HepG2 (cell line): ENCODE data around the gene ZBTB20. TPM values are rescaled to one million over a fixed set of nuclear protein-coding genes. Genes with fewer than 3 reads are reported as not detected.

ENCODE experiments used
- HHEX ChIP-seq: IDR thresholded peaks from 2 replicates; pipeline ENCODE4 v1.6.1; 2016; ENCODE audit warnings: control low read depth
- MIXL1 ChIP-seq: IDR thresholded peaks from 2 replicates; pipeline ENCODE4 v1.6.1; 2016
- PAF1 ChIP-seq: IDR thresholded peaks from 2 replicates; pipeline ENCODE4 v1.6.1; 2016; ENCODE audit warnings: missing genetic modification reagents, missing compliant biosample characterization
- PRMT3 ChIP-seq: sonication (generic); formaldehyde crosslinking; IDR thresholded peaks from 2 replicates; pipeline ENCODE4 v1.8.1; 2022; ENCODE audit warnings: low read depth, mild to moderate bottlenecking, moderate library complexity, missing genetic modification reagents, borderline replicate concordance
- SNRNP70 ChIP-seq: fragments of 200-400 bp; formaldehyde crosslinking; IDR thresholded peaks from 2 replicates; pipeline ENCODE4 v1.6.1; 2017; ENCODE audit warnings: mild to moderate bottlenecking, low read depth, low read length, moderate library complexity
- TMF1 ChIP-seq: sonication (generic); formaldehyde crosslinking; IDR thresholded peaks from 2 replicates; pipeline ENCODE4 v1.8.1; 2022; ENCODE audit warnings: low read depth, missing genetic modification reagents
- ZNF138 ChIP-seq: sonication (generic); formaldehyde crosslinking; IDR thresholded peaks from 2 replicates; pipeline ENCODE4 v1.5.0; 2020; ENCODE audit warnings: mild to moderate bottlenecking, low read depth, missing genetic modification reagents
- ZNF569 ChIP-seq: sonication (generic); formaldehyde crosslinking; IDR thresholded peaks from 2 replicates; pipeline ENCODE4 v1.5.0; 2020; ENCODE audit warnings: mild to moderate bottlenecking, missing genetic modification reagents, moderate library complexity, borderline replicate concordance
- polyA plus RNA-seq, 8 experiments: library from polyadenylated mRNA; depleted of rRNA in 3 of 8; stranded (reverse) in 7 of 8; unstranded in 1 of 8; fragments of >200 nt; fragmentation: Illumina TruSeq in 4 of 8; extraction: Trizol in 4 of 8; gene quantifications; 2 replicates each; pipeline versions ENCODE4 v1.2.1 to v1.2.3, GENCODE V29; 2011 to 2016; ENCODE audit warnings: low read depth in 4 of 8, missing spikeins in 1 of 8, mixed read lengths in 1 of 8; ENCODE audit not compliant: insufficient read depth in 1 of 8
- total RNA-seq, 5 experiments: library from RNA; depleted of rRNA; stranded (reverse); fragments of >200 nt; fragmentation: Illumina TruSeq; extraction: Trizol; gene quantifications; 2 replicates each; pipeline ENCODE4 v1.2.3, GENCODE V29; 2016; ENCODE audit warnings: low read depth in 1 of 5
- TF ChIP-seq, protein P1 (sequence below): IDR thresholded peaks from 2 replicates; pipeline ENCODE4 v1.6.1; 2016; ENCODE audit warnings: low read depth, missing genetic modification reagents, missing compliant biosample characterization
- TF ChIP-seq, protein P2 (sequence below): sonication (generic); formaldehyde crosslinking; IDR thresholded peaks from 2 replicates; pipeline ENCODE4 v1.9.0; 2021; ENCODE audit warnings: missing genetic modification reagents, borderline replicate concordance

ZBTB20 gene
- total and polyA plus RNA-seq, 2 of the 13 experiments (the other 11 are each of a cell fraction or from before 2014, with no cell fraction given) = 1.9 to 8.8 TPM

DNA sequence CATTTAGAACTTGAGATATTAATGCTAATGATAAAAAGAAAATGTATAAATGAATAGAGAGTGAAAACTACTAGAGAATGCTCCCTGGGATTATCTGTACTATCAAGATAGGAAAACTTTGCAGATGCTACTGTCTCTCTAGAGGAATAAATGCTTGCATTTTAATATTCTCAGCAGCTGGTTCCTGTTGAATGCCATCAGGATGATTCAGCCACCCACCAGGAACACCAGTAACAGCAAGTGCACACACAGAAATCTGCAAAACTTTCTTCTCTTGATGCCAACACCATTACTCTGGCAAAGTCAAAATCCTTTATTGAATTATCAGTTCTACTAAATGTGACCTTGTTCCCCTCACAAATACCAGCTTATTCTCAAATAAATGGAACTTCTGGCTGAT is 704.8 kb downstream of the ZBTB20 start (continued):
- TF ChIP-seq, protein P1, sequence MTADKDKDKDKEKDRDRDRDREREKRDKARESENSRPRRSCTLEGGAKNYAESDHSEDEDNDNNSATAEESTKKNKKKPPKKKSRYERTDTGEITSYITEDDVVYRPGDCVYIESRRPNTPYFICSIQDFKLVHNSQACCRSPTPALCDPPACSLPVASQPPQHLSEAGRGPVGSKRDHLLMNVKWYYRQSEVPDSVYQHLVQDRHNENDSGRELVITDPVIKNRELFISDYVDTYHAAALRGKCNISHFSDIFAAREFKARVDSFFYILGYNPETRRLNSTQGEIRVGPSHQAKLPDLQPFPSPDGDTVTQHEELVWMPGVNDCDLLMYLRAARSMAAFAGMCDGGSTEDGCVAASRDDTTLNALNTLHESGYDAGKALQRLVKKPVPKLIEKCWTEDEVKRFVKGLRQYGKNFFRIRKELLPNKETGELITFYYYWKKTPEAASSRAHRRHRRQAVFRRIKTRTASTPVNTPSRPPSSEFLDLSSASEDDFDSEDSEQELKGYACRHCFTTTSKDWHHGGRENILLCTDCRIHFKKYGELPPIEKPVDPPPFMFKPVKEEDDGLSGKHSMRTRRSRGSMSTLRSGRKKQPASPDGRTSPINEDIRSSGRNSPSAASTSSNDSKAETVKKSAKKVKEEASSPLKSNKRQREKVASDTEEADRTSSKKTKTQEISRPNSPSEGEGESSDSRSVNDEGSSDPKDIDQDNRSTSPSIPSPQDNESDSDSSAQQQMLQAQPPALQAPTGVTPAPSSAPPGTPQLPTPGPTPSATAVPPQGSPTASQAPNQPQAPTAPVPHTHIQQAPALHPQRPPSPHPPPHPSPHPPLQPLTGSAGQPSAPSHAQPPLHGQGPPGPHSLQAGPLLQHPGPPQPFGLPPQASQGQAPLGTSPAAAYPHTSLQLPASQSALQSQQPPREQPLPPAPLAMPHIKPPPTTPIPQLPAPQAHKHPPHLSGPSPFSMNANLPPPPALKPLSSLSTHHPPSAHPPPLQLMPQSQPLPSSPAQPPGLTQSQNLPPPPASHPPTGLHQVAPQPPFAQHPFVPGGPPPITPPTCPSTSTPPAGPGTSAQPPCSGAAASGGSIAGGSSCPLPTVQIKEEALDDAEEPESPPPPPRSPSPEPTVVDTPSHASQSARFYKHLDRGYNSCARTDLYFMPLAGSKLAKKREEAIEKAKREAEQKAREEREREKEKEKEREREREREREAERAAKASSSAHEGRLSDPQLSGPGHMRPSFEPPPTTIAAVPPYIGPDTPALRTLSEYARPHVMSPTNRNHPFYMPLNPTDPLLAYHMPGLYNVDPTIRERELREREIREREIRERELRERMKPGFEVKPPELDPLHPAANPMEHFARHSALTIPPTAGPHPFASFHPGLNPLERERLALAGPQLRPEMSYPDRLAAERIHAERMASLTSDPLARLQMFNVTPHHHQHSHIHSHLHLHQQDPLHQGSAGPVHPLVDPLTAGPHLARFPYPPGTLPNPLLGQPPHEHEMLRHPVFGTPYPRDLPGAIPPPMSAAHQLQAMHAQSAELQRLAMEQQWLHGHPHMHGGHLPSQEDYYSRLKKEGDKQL (CRISPR knock-in tag) = no peak
- TF ChIP-seq MIXL1 (CRISPR knock-in tag) = no peak
- no peak for TF ChIP-seq TMF1
- TF ChIP-seq PAF1 = no peak
- TF ChIP-seq ZNF138 (CRISPR knock-in tag) = no peak
- no peak for TF ChIP-seq ZNF569 (CRISPR knock-in tag)
- no peak for TF ChIP-seq PRMT3 (CRISPR knock-in tag)
- TF ChIP-seq, protein P2, sequence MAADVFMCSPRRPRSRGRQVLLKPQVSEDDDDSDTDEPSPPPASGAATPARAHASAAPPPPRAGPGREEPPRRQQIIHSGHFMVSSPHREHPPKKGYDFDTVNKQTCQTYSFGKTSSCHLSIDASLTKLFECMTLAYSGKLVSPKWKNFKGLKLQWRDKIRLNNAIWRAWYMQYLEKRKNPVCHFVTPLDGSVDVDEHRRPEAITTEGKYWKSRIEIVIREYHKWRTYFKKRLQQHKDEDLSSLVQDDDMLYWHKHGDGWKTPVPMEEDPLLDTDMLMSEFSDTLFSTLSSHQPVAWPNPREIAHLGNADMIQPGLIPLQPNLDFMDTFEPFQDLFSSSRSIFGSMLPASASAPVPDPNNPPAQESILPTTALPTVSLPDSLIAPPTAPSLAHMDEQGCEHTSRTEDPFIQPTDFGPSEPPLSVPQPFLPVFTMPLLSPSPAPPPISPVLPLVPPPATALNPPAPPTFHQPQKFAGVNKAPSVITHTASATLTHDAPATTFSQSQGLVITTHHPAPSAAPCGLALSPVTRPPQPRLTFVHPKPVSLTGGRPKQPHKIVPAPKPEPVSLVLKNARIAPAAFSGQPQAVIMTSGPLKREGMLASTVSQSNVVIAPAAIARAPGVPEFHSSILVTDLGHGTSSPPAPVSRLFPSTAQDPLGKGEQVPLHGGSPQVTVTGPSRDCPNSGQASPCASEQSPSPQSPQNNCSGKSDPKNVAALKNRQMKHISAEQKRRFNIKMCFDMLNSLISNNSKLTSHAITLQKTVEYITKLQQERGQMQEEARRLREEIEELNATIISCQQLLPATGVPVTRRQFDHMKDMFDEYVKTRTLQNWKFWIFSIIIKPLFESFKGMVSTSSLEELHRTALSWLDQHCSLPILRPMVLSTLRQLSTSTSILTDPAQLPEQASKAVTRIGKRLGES (CRISPR knock-in tag) = no peak
- no peak for TF ChIP-seq HHEX
- TF ChIP-seq SNRNP70 = no peak
